Bronchial epithelial cell (primary cell): ENCODE measurements around the gene PRKAG2. TPM values are rescaled to one million over a fixed set of nuclear protein-coding genes. Genes with fewer than 3 reads are reported as not detected.
A peak's percentile ranks its signal among the peaks of the same experiment; 100 is the strongest.

Experiments used
- DNase-seq: peaks from one replicate; pipeline ENCODE4 v3.0.0-alpha.2; 2010; ENCODE audit warnings: low read depth
- FAIRE-seq: peaks from 2 replicates; lab custom pipeline; 2011; peaks lifted over from hg19 to GRCh38; lab: Jason Lieb, UNC
- H3K27me3 ChIP-seq: 2 replicates; pipeline ENCODE4 v1.5.1; 2011; ENCODE audit warnings: low read length; ENCODE audit not compliant: control insufficient read depth, insufficient read depth
- H3K36me3 ChIP-seq: 2 replicates; pipeline ENCODE4 v1.5.1; 2011; ENCODE audit warnings: low read length; ENCODE audit not compliant: control insufficient read depth, insufficient read depth
- H3K4me3 ChIP-seq: 2 replicates; pipeline ENCODE4 v1.5.1; 2011; ENCODE audit warnings: mild to moderate bottlenecking, low read depth, low read length, control low read depth
- total RNA-seq: library from RNA; depleted of rRNA; stranded (reverse); fragments of >200 nt; gene quantifications from 2 replicates; pipeline ENCODE4 v1.2.1, GENCODE V29; 2014
- TF ChIP-seq, protein P1 (sequence below): IDR thresholded peaks from 2 replicates; pipeline ENCODE4 v1.5.1; 2011; ENCODE audit warnings: mild to moderate bottlenecking, moderate library complexity, low read length, control low read depth, inconsistent platforms; ENCODE audit not compliant: insufficient read depth, severe bottlenecking

Gene PRKAG2
- total RNA-seq, 1 donor from 2014 or later: 24.5 TPM

DNA sequence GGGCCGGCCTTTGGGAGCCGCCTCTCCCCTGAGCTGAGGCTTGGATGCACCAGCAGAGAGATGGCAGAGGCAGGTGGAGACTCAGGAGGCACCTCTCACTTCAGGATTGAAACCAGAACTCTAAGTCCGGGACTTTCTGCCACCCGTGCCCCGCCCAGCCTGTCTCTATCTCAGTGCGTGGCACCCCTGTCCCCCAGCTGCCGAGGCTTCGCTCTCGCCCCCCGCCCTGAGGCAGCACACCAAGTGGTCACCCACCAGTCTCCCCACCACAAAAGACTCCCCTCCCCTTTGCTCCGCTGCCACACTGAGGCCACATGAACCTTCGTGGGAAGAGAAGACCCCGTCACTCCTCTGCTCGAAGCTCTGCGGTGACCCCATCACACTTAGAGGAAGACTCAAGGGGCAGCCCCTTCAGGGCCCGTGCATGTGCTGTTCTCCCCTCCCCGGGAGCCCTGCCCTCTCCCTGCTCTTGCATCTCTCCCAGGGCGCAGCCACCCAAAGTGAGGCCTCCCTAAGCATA, 166.7 kb downstream of the PRKAG2 start:
- DNase-seq (no peak), FAIRE-seq (no peak)
- TF ChIP-seq, protein P1, sequence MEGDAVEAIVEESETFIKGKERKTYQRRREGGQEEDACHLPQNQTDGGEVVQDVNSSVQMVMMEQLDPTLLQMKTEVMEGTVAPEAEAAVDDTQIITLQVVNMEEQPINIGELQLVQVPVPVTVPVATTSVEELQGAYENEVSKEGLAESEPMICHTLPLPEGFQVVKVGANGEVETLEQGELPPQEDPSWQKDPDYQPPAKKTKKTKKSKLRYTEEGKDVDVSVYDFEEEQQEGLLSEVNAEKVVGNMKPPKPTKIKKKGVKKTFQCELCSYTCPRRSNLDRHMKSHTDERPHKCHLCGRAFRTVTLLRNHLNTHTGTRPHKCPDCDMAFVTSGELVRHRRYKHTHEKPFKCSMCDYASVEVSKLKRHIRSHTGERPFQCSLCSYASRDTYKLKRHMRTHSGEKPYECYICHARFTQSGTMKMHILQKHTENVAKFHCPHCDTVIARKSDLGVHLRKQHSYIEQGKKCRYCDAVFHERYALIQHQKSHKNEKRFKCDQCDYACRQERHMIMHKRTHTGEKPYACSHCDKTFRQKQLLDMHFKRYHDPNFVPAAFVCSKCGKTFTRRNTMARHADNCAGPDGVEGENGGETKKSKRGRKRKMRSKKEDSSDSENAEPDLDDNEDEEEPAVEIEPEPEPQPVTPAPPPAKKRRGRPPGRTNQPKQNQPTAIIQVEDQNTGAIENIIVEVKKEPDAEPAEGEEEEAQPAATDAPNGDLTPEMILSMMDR: no peak
- no peaks in the 10 kb centered on the region for H3K36me3 ChIP-seq
- no peak overlapping the region for H3K4me3 ChIP-seq
- H3K27me3 ChIP-seq: no peaks in the 10 kb centered on the region

DNA sequence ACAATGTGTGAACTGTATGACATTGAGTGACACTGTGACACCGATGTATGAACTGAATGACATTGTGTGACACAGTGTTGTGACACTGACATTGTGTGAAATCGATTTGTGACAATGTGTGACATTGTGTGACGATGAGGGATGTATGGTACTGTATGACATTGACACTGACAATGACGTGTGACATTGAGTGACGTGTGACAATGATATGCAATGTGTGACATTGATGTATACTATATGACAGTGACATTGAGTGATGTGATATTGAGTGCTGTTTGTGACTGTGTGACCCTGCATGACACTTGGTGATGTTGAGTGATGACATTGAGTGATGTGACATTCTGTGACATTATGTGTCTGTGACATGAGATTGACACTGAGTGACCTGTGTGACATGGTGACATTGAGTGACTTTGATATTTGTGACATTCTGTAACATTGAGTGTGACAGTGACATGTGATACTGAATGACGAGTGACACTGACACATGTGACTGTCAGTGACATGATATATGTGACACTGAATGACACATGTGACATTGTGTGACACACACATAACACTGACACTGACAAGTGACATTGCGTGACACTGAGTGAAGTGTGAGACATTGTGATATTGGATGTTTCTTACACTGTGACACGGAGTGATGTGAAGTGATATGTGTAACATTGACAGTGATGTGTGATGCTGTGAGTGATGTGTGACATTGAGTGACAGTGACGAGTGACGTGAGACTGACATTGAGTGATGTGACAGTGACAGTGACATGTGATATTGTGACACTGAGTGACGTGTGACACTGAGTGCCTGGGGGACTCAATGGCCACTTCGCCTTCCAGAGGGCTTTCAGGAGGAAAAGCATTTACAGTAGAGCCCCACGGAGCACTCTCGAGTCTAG, 167.5 kb downstream of the PRKAG2 start:
- FAIRE-seq (peak; percentile 97), DNase-seq (no peak)
- Histone ChIP-seq H3K27me3 (no peaks in the 10 kb centered on the region), H3K36me3 (no peaks in the 10 kb centered on the region), H3K4me3 (no peak overlapping the region)
- TF ChIP-seq, protein P1: no peak

DNA sequence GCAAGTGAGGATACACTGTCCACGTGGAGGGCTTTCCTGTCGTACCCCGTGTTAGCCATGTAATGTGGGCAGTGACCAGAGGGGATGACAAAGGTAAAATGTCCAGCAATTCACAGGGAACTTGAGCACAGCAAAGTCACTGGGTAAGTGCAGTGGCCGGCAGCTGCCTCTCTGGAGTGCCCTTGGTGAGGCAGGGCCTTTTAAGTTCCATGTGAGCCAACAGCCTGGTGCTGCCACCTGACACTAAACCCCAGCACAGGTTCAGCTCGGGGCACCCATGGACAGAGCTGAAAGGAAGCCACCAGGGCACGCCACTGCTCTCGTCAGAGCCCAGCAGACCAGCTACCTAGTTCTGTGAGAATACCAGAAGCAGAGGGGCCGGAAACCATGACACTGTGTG, 168.3 kb downstream of the PRKAG2 start:
- H3K4me3 ChIP-seq: no peak overlapping the region
- no peak for DNase-seq
- FAIRE-seq: no peak
- TF ChIP-seq, protein P1: no peak
- no peaks in the 10 kb centered on the region for H3K36me3 ChIP-seq
- H3K27me3 ChIP-seq: no peaks in the 10 kb centered on the region

DNA sequence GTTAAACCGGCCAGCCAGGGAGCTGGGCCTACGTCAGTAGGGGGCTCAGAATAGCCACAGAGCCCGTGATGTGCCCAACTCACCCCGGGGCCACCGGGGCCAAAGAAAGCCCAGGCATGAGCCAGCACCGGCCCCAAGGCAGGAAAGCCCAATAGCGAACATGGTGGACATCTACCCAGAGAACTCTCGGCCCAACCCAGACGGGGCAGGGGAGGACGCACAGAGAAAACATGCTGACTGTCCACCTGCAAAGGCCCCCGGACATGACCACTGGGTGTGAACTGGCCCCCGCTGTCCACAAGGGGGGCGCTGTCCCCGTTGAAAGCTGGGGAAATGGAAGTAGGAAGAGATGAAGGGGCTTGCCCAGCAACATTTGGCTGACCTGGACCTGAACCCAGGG, 169.2 kb downstream of the PRKAG2 start:
- no peaks in the 10 kb centered on the region for H3K27me3 ChIP-seq
- FAIRE-seq (no peak), DNase-seq (no peak)
- H3K36me3 ChIP-seq: no peaks in the 10 kb centered on the region
- no peak overlapping the region for H3K4me3 ChIP-seq
- TF ChIP-seq, protein P1: no peak

DNA sequence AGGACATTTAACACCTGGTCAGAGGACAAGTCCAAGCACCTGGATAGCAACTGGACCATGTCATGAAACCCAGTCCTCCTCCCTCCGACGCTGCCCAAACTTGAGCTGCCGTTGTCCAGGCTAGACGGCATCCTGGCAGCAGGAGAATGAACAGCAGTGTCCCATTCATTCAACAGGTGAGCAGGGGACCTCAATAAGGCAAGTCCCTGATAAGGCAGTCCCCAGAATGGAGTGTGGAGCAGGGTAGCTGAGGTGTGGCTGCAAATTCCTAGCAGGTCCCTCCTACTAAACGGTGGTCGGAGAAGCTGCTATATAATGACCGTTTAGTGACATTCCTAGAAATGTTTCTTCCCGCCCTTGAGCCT, 169.8 kb downstream of the PRKAG2 start:
- Histone ChIP-seq H3K36me3 (no peaks in the 10 kb centered on the region), H3K27me3 (no peaks in the 10 kb centered on the region), H3K4me3 (no peak overlapping the region)
- FAIRE-seq (no peak), DNase-seq (no peak)
- TF ChIP-seq, protein P1: no peak
